ENCODE data around the gene DCLK1.

DNA sequence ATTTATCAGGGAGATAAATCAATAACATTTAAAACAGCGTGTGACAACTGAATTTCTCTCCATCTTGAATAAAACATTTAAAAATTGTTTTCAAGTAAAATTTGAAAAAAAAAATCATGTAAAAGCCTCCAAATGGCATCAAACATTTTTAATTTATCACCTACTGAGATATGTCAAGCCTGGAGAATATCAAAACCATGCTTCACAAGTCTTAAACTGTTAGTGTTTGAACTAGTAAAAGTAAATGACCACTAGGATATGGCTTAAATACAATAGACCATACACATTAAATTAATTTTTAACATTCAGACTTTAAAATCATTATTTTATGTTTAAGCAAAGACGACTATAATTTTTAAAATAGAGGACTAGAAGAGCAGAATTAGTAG is 281.9 kb downstream of the DCLK1 start:
- TF ChIP-seq, protein P1, sequence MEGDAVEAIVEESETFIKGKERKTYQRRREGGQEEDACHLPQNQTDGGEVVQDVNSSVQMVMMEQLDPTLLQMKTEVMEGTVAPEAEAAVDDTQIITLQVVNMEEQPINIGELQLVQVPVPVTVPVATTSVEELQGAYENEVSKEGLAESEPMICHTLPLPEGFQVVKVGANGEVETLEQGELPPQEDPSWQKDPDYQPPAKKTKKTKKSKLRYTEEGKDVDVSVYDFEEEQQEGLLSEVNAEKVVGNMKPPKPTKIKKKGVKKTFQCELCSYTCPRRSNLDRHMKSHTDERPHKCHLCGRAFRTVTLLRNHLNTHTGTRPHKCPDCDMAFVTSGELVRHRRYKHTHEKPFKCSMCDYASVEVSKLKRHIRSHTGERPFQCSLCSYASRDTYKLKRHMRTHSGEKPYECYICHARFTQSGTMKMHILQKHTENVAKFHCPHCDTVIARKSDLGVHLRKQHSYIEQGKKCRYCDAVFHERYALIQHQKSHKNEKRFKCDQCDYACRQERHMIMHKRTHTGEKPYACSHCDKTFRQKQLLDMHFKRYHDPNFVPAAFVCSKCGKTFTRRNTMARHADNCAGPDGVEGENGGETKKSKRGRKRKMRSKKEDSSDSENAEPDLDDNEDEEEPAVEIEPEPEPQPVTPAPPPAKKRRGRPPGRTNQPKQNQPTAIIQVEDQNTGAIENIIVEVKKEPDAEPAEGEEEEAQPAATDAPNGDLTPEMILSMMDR (IDR thresholded peaks at IDR 0.05), result no peak
- no peak for TF ChIP-seq POLR2AphosphoS5 (IDR thresholded peaks at IDR 0.05)
